ENCODE measurements around the gene LY6G6C.

LY6G6C gene

GRCh38 chr6:31676904-31677303, 44.6 kb downstream of the LY6G6C start:
- DNase-seq: no peak

- no peak for DNase-seq
Measured at GRCh38 chr6:31676322-31676903, 45.1 kb downstream of the LY6G6C start.

GRCh38 chr6:31669676-31670075, 51.9 kb downstream of the LY6G6C start, which contains the start of gene LY6G5B:
Gene LY6G5B (plus strand): TSS chr6:31669976. CDS start chr6:31670951, 975 bp downstream.
- DNase-seq: no peak

All from NCI-H1417 treated with DMSO at 0.1 percent for 48 hours (cell line).